ENCODE results near the gene MAGEA9.
"Not testable (repeated sequence)": the region's sequence is repeated elsewhere in the genome, so short reads cannot be mapped to it uniquely, and the experiment has no call there.

Gene MAGEA9

GRCh38 chrX:149781727-149782126 is at the start of gene MAGEA9:
Gene MAGEA9 (plus strand): TSS chrX:149781930. CDS start chrX:149786211, 4,281 bp downstream.
- not testable (repeated sequence) for DNase-seq (ENCODE audit: low spot score)

- DNase-seq (ENCODE audit: low spot score): not testable (repeated sequence)
These were observed 39.5 kb upstream of the MAGEA9 start for GRCh38 chrX:149742269-149742668.

- not testable (repeated sequence) for DNase-seq (ENCODE audit: low spot score)
These were observed 35.2 kb upstream of the MAGEA9 start for GRCh38 chrX:149746390-149747007.

- DNase-seq (ENCODE audit: low spot score): no peak
These were observed 24.3 kb upstream of the MAGEA9 start for GRCh38 chrX:149757206-149758067.

- DNase-seq (ENCODE audit: low spot score): no peak
These were observed 23.5 kb upstream of the MAGEA9 start for GRCh38 chrX:149758068-149758714.

GRCh38 chrX:149758715-149759078 is 23.0 kb upstream of the MAGEA9 start:
- DNase-seq (ENCODE audit: low spot score): not testable (repeated sequence)

GRCh38 chrX:149759824-149760223 is 21.9 kb upstream of the MAGEA9 start:
- DNase-seq (ENCODE audit: low spot score): no peak

GRCh38 chrX:149760965-149761364 is 20.8 kb upstream of the MAGEA9 start:
- no peak for DNase-seq (ENCODE audit: low spot score)

- not testable (repeated sequence) for DNase-seq (ENCODE audit: low spot score)
These were observed 19.7 kb upstream of the MAGEA9 start for GRCh38 chrX:149761858-149762674.

- no peak for DNase-seq (ENCODE audit: low spot score)
These were observed 18.8 kb upstream of the MAGEA9 start for GRCh38 chrX:149762696-149763614.

- not testable (repeated sequence) for DNase-seq (ENCODE audit: low spot score)
These were observed 11.4 kb upstream of the MAGEA9 start for GRCh38 chrX:149770344-149770743.

- not testable (repeated sequence) for DNase-seq (ENCODE audit: low spot score)
These were observed 8.7 kb upstream of the MAGEA9 start for GRCh38 chrX:149773026-149773425.

- DNase-seq (ENCODE audit: low spot score): not testable (repeated sequence)
These were observed 8.0 kb upstream of the MAGEA9 start, which contains the start of gene HSFX1 for GRCh38 chrX:149773768-149774167. Gene HSFX1 (plus strand): TSS chrX:149774068. CDS start chrX:149774682, 614 bp downstream.

- not testable (repeated sequence) for DNase-seq (ENCODE audit: low spot score)
These were observed 3.7 kb upstream of the MAGEA9 start for GRCh38 chrX:149777999-149778398.

GRCh38 chrX:149795531-149795930 is 13.8 kb downstream of the MAGEA9 start:
- DNase-seq (ENCODE audit: low spot score): not testable (repeated sequence)

GRCh38 chrX:149799095-149799714 is 17.5 kb downstream of the MAGEA9 start:
- DNase-seq (ENCODE audit: low spot score): no peak

GRCh38 chrX:149799938-149800337 is 18.2 kb downstream of the MAGEA9 start:
- DNase-seq (ENCODE audit: low spot score): no peak

GRCh38 chrX:149803458-149804062 is 21.8 kb downstream of the MAGEA9 start:
- no peak for DNase-seq (ENCODE audit: low spot score)

GRCh38 chrX:149804102-149804501 is 22.4 kb downstream of the MAGEA9 start:
- no peak for DNase-seq (ENCODE audit: low spot score)

Data from RKO (cell line).